ENCODE measurements around the gene CERS6.
A peak's percentile ranks its signal among the peaks of the same experiment; 100 is the strongest.

CERS6 gene

GRCh38 chr2:168801961-168802858 lies 346.1 kb downstream of the CERS6 start, which contains the start of gene NOSTRIN:
NOSTRIN (plus strand) TSS chr2:168802637; CDS start chr2:168802647, 10 bp downstream.
- H3K9me3 ChIP-seq (ENCODE audit: control insufficient read depth in 1 of 2, low read length in 2 of 2) = no peaks in the 10 kb centered on the region
- H3K4me3 ChIP-seq (ENCODE audit: low read depth in 1 of 2, low read length in 2 of 2) = peak within 1 kb of the TSS; percentile 46 to 57
- H3K27me3 ChIP-seq (ENCODE audit: low read depth, low read length) = no peaks in the 10 kb centered on the region
- no peaks in the 10 kb centered on the region for H3K36me3 ChIP-seq (ENCODE audit: control insufficient read depth in 1 of 2, insufficient read depth in 2 of 2, low read length in 2 of 2)
- peak within 1 kb of the TSS; percentile 90 for H3K27ac ChIP-seq (ENCODE audit: low read length)
- no peaks in the 10 kb centered on the region for H3K4me1 ChIP-seq (ENCODE audit: control insufficient read depth in 1 of 2, insufficient read depth in 2 of 2, low read length in 2 of 2)

- peak overlapping the region; percentile 90 for H3K27ac ChIP-seq (ENCODE audit: low read length)
- H3K4me1 ChIP-seq (ENCODE audit: control insufficient read depth in 1 of 2, insufficient read depth in 2 of 2, low read length in 2 of 2) = no peaks in the 10 kb centered on the region
- no peaks in the 10 kb centered on the region for H3K36me3 ChIP-seq (ENCODE audit: control insufficient read depth in 1 of 2, insufficient read depth in 2 of 2, low read length in 2 of 2)
- no peaks in the 10 kb centered on the region for H3K9me3 ChIP-seq (ENCODE audit: control insufficient read depth in 1 of 2, low read length in 2 of 2)
- no peaks in the 10 kb centered on the region for H3K27me3 ChIP-seq (ENCODE audit: low read depth, low read length)
- H3K4me3 ChIP-seq (ENCODE audit: low read depth in 1 of 2, low read length in 2 of 2) = peak overlapping the region; percentile 46 to 57
These were observed 347.0 kb downstream of the CERS6 start for GRCh38 chr2:168802859-168803725.

- Histone ChIP-seq H3K4me3 (ENCODE audit: low read depth in 1 of 2, low read length in 2 of 2) (peak overlapping the region in 1 of 2 donors; percentile 57), H3K27ac (ENCODE audit: low read length) (peak overlapping the region; percentile 90), H3K27me3 (ENCODE audit: low read depth, low read length) (no peaks in the 10 kb centered on the region), H3K9me3 (ENCODE audit: control insufficient read depth in 1 of 2, low read length in 2 of 2) (no peaks in the 10 kb centered on the region), H3K4me1 (ENCODE audit: control insufficient read depth in 1 of 2, insufficient read depth in 2 of 2, low read length in 2 of 2) (no peaks in the 10 kb centered on the region), H3K36me3 (ENCODE audit: control insufficient read depth in 1 of 2, insufficient read depth in 2 of 2, low read length in 2 of 2) (no peaks in the 10 kb centered on the region)
These were observed 348.1 kb downstream of the CERS6 start for GRCh38 chr2:168804214-168804613.

GRCh38 chr2:168805615-168806014 lies 349.5 kb downstream of the CERS6 start:
- H3K4me1 ChIP-seq (ENCODE audit: control insufficient read depth in 1 of 2, insufficient read depth in 2 of 2, low read length in 2 of 2) = no peaks in the 10 kb centered on the region
- no peaks in the 10 kb centered on the region for H3K36me3 ChIP-seq (ENCODE audit: control insufficient read depth in 1 of 2, insufficient read depth in 2 of 2, low read length in 2 of 2)
- no peaks in the 10 kb centered on the region for H3K9me3 ChIP-seq (ENCODE audit: control insufficient read depth in 1 of 2, low read length in 2 of 2)
- no peaks in the 10 kb centered on the region for H3K27me3 ChIP-seq (ENCODE audit: low read depth, low read length)
- no peak overlapping the region for H3K4me3 ChIP-seq (ENCODE audit: low read depth in 1 of 2, low read length in 2 of 2)
- no peak overlapping the region for H3K27ac ChIP-seq (ENCODE audit: low read length)

GRCh38 chr2:168809537-168809936 lies 353.5 kb downstream of the CERS6 start:
- H3K4me3 ChIP-seq (ENCODE audit: low read depth in 1 of 2, low read length in 2 of 2) = no peak overlapping the region
- no peaks in the 10 kb centered on the region for H3K4me1 ChIP-seq (ENCODE audit: control insufficient read depth in 1 of 2, insufficient read depth in 2 of 2, low read length in 2 of 2)
- H3K9me3 ChIP-seq (ENCODE audit: control insufficient read depth in 1 of 2, low read length in 2 of 2) = no peaks in the 10 kb centered on the region
- no peaks in the 10 kb centered on the region for H3K36me3 ChIP-seq (ENCODE audit: control insufficient read depth in 1 of 2, insufficient read depth in 2 of 2, low read length in 2 of 2)
- no peak overlapping the region for H3K27ac ChIP-seq (ENCODE audit: low read length)
- H3K27me3 ChIP-seq (ENCODE audit: low read depth, low read length) = no peaks in the 10 kb centered on the region

- Histone ChIP-seq H3K36me3 (ENCODE audit: control insufficient read depth in 1 of 2, insufficient read depth in 2 of 2, low read length in 2 of 2) (no peaks in the 10 kb centered on the region), H3K27me3 (ENCODE audit: low read depth, low read length) (no peaks in the 10 kb centered on the region), H3K27ac (ENCODE audit: low read length) (no peak overlapping the region), H3K4me1 (ENCODE audit: control insufficient read depth in 1 of 2, insufficient read depth in 2 of 2, low read length in 2 of 2) (no peaks in the 10 kb centered on the region), H3K9me3 (ENCODE audit: control insufficient read depth in 1 of 2, low read length in 2 of 2) (no peaks in the 10 kb centered on the region), H3K4me3 (ENCODE audit: low read depth in 1 of 2, low read length in 2 of 2) (no peak overlapping the region)
These were observed 354.2 kb downstream of the CERS6 start for GRCh38 chr2:168810235-168810634.

- Histone ChIP-seq H3K36me3 (ENCODE audit: control insufficient read depth in 1 of 2, insufficient read depth in 2 of 2, low read length in 2 of 2) (no peaks in the 10 kb centered on the region), H3K27ac (ENCODE audit: low read length) (no peak overlapping the region), H3K9me3 (ENCODE audit: control insufficient read depth in 1 of 2, low read length in 2 of 2) (no peaks in the 10 kb centered on the region), H3K27me3 (ENCODE audit: low read depth, low read length) (no peaks in the 10 kb centered on the region), H3K4me1 (ENCODE audit: control insufficient read depth in 1 of 2, insufficient read depth in 2 of 2, low read length in 2 of 2) (no peaks in the 10 kb centered on the region), H3K4me3 (ENCODE audit: low read depth in 1 of 2, low read length in 2 of 2) (no peak overlapping the region)
These were observed 355.6 kb downstream of the CERS6 start for GRCh38 chr2:168811696-168812095.

- H3K4me1 ChIP-seq (ENCODE audit: control insufficient read depth in 1 of 2, insufficient read depth in 2 of 2, low read length in 2 of 2) = no peaks in the 10 kb centered on the region
These were observed 358.0 kb downstream of the CERS6 start for GRCh38 chr2:168814046-168814445.

GRCh38 chr2:168814939-168815907 lies 359.2 kb downstream of the CERS6 start:
- Histone ChIP-seq H3K27me3 (ENCODE audit: low read depth, low read length) (no peaks in the 10 kb centered on the region), H3K4me1 (ENCODE audit: control insufficient read depth in 1 of 2, insufficient read depth in 2 of 2, low read length in 2 of 2) (no peaks in the 10 kb centered on the region), H3K4me3 (ENCODE audit: low read depth in 1 of 2, low read length in 2 of 2) (no peak overlapping the region), H3K9me3 (ENCODE audit: control insufficient read depth in 1 of 2, low read length in 2 of 2) (no peaks in the 10 kb centered on the region), H3K27ac (ENCODE audit: low read length) (no peak overlapping the region), H3K36me3 (ENCODE audit: control insufficient read depth in 1 of 2, insufficient read depth in 2 of 2, low read length in 2 of 2) (no peaks in the 10 kb centered on the region)

More at GRCh38 chr2:168814046-168814445, 358.0 kb downstream of the CERS6 start:
- H3K4me3 ChIP-seq (ENCODE audit: low read depth in 1 of 2, low read length in 2 of 2) = no peak overlapping the region
- no peak overlapping the region for H3K27ac ChIP-seq (ENCODE audit: low read length)
- H3K27me3 ChIP-seq (ENCODE audit: low read depth, low read length) = no peaks in the 10 kb centered on the region
- no peaks in the 10 kb centered on the region for H3K36me3 ChIP-seq (ENCODE audit: control insufficient read depth in 1 of 2, insufficient read depth in 2 of 2, low read length in 2 of 2)
- H3K9me3 ChIP-seq (ENCODE audit: control insufficient read depth in 1 of 2, low read length in 2 of 2) = no peaks in the 10 kb centered on the region

GRCh38 chr2:168816369-168816768 lies 360.3 kb downstream of the CERS6 start:
- no peak overlapping the region for H3K27ac ChIP-seq (ENCODE audit: low read length)
- no peaks in the 10 kb centered on the region for H3K9me3 ChIP-seq (ENCODE audit: control insufficient read depth in 1 of 2, low read length in 2 of 2)
- H3K27me3 ChIP-seq (ENCODE audit: low read depth, low read length) = no peaks in the 10 kb centered on the region
- no peaks in the 10 kb centered on the region for H3K36me3 ChIP-seq (ENCODE audit: control insufficient read depth in 1 of 2, insufficient read depth in 2 of 2, low read length in 2 of 2)
- no peaks in the 10 kb centered on the region for H3K4me1 ChIP-seq (ENCODE audit: control insufficient read depth in 1 of 2, insufficient read depth in 2 of 2, low read length in 2 of 2)
- no peak overlapping the region for H3K4me3 ChIP-seq (ENCODE audit: low read depth in 1 of 2, low read length in 2 of 2)

Measured in muscle layer of duodenum (tissue), 2 donors.